A549 (cell line): ENCODE data around the gene TOM1L1. TPM values are rescaled to one million over a fixed set of nuclear protein-coding genes. Genes with fewer than 3 reads are reported as not detected.
A peak's percentile ranks its signal among the peaks of the same experiment; 100 is the strongest.

Experiments used
- ATAC-seq, 2 experiments: fragments of 200-7000 bp in 1 of 2; fragments of >200 bp in 1 of 2; cut with Nextera tagmentation in 1 of 2; cut with Tn5 transposase in 1 of 2; 3 replicates each; pipeline versions ENCODE4 v1.8.0 to v1.9.1; 2018 to 2020; ENCODE audit warnings: mild to moderate bottlenecking in 1 of 2, moderate library complexity in 1 of 2
- CTCF ChIA-PET: fragments of 300-600 bp; sonication (Branson Sonifier 250); formaldehyde crosslinking; extraction: SDS; loops from one replicate; lab custom pipeline; 2021; ENCODE audit warnings: antibody characterized with exemption, inconsistent platforms; lab: Yijun Ruan, JAX
- POLR2A ChIA-PET: fragments of 350-600 bp; formaldehyde crosslinking; extraction: SDS; loops from one replicate; lab custom pipeline; 2021; ENCODE audit warnings: antibody characterized with exemption, inconsistent platforms; lab: Yijun Ruan, JAX
- DNase-seq, 2 experiments: peaks; one replicate each; pipeline versions ENCODE4 v3.0.0 to v3.0.0-alpha.2; 2011 to 2016; ENCODE audit warnings: low read depth in 1 of 2, low spot score in 1 of 2
- FAIRE-seq: peaks from 2 replicates; lab custom pipeline; 2011; peaks lifted over from hg19 to GRCh38; lab: Jason Lieb, UNC
- H3K27ac ChIP-seq, 2 experiments: fragments of >200 bp; sonication (Bioruptor Twin); formaldehyde crosslinking; 3 replicates each; pipeline ENCODE4 v1.5.1; 2016 to 2017
- H3K4me1 ChIP-seq: fragments of >200 bp; sonication (Bioruptor Twin); formaldehyde crosslinking; 3 replicates; pipeline ENCODE4 v1.6.1; 2016
- H3K4me2 ChIP-seq: fragments of >200 bp; sonication (Bioruptor Twin); formaldehyde crosslinking; 3 replicates; pipeline ENCODE4 v1.6.1; 2016
- H3K4me3 ChIP-seq: fragments of >200 bp; sonication (Bioruptor Twin); formaldehyde crosslinking; 3 replicates; pipeline ENCODE4 v1.5.1; 2016
- H3K9me3 ChIP-seq: fragments of >200 bp; sonication (Bioruptor Twin); formaldehyde crosslinking; 3 replicates; pipeline ENCODE4 v1.6.1; 2016
- BHLHE40 ChIP-seq: IDR thresholded peaks from 2 replicates; pipeline ENCODE4 v1.6.1; 2012; ENCODE audit warnings: low read depth, low read length, inconsistent platforms
- CBX2 ChIP-seq: fragments of 200-600 bp; sonication (generic); IDR thresholded peaks from 2 replicates; pipeline ENCODE4 v1.6.1; 2016; ENCODE audit warnings: low read depth, mild to moderate bottlenecking, borderline replicate concordance
- CBX8 ChIP-seq: fragments of 200-600 bp; sonication (generic); IDR thresholded peaks from 2 replicates; pipeline ENCODE4 v1.6.1; 2016
- CEBPB ChIP-seq, 2 experiments: fragments of >200 bp in 1 of 2; sonication (Bioruptor Twin) in 1 of 2; formaldehyde crosslinking in 1 of 2; IDR thresholded peaks; 2 replicates each; pipeline ENCODE4 v1.6.1; 2012 to 2016
- CHD2 ChIP-seq: fragments of 150-350 bp; IDR thresholded peaks from 2 replicates; pipeline ENCODE4 v1.6.1; 2014; ENCODE audit warnings: low read length; ENCODE audit not compliant: partially characterized antibody
- EHMT2 ChIP-seq: fragments of 200-600 bp; sonication (generic); IDR thresholded peaks from 2 replicates; pipeline ENCODE4 v1.6.1; 2016; ENCODE audit warnings: antibody characterized with exemption, low read depth, mild to moderate bottlenecking, moderate library complexity
- EP300 ChIP-seq, 2 experiments: fragments of >200 bp; sonication (Bioruptor Twin); formaldehyde crosslinking; IDR thresholded peaks; 2 replicates in 1 of 2; 3 replicates in 1 of 2; pipeline ENCODE4 v1.6.1; 2016 to 2017
- FOSB ChIP-seq: fragments of 250-450 bp; sonication (Bioruptor Pico); IDR thresholded peaks from 2 replicates; pipeline ENCODE4 v1.5.0; 2020; ENCODE audit warnings: mild to moderate bottlenecking, moderate library complexity
- FOXS1 ChIP-seq: fragments of 250-450 bp; sonication (Bioruptor Pico); IDR thresholded peaks from 2 replicates; pipeline ENCODE4 v1.5.0; 2020; ENCODE audit warnings: mild to moderate bottlenecking, moderate library complexity
- HDAC2 ChIP-seq: fragments of 200-600 bp; sonication (generic); IDR thresholded peaks from 2 replicates; pipeline ENCODE4 v1.6.1; 2016
- HOXA7 ChIP-seq: fragments of 250-450 bp; sonication (Bioruptor Pico); IDR thresholded peaks from 2 replicates; pipeline ENCODE4 v1.5.0; 2020; ENCODE audit warnings: mild to moderate bottlenecking, moderate library complexity
- KDM1A ChIP-seq: fragments of 200-600 bp; sonication (generic); IDR thresholded peaks from 2 replicates; pipeline ENCODE4 v1.6.1; 2016; ENCODE audit warnings: low read depth, mild to moderate bottlenecking
- MAFK ChIP-seq: fragments of 450-650 bp; IDR thresholded peaks from 2 replicates; pipeline ENCODE4 v1.6.1; 2014; ENCODE audit not compliant: partially characterized antibody
- MAZ ChIP-seq: fragments of 150-350 bp; IDR thresholded peaks from 2 replicates; pipeline ENCODE4 v1.6.1; 2014; ENCODE audit warnings: antibody characterized with exemption, low read depth, low read length, borderline replicate concordance
- NR3C1 ChIP-seq: fragments of >200 bp; sonication (Bioruptor Twin); formaldehyde crosslinking; IDR thresholded peaks from 3 replicates; pipeline ENCODE4 v1.6.1; 2017
- PHF8 ChIP-seq: fragments of 200-600 bp; sonication (generic); IDR thresholded peaks from 2 replicates; pipeline ENCODE4 v1.6.1; 2016; ENCODE audit warnings: low read depth, mild to moderate bottlenecking, antibody characterized with exemption, moderate library complexity, borderline replicate concordance
- RAD21 ChIP-seq, 2 experiments: fragments of >200 bp in 1 of 2; sonication (Bioruptor Twin) in 1 of 2; formaldehyde crosslinking in 1 of 2; IDR thresholded peaks in 1 of 2; conservative IDR thresholded peaks in 1 of 2; 2 replicates in 1 of 2; 3 replicates in 1 of 2; pipeline ENCODE4 v1.6.1; 2012 to 2018; ENCODE audit warnings: inconsistent platforms in 1 of 2
- RARB ChIP-seq: fragments of 250-450 bp; sonication (Bioruptor Pico); IDR thresholded peaks from 2 replicates; pipeline ENCODE4 v1.8.0; 2021; ENCODE audit warnings: mild to moderate bottlenecking, moderate library complexity
- RFX5 ChIP-seq: fragments of 450-650 bp; IDR thresholded peaks from 2 replicates; pipeline ENCODE4 v1.7.1; 2014; ENCODE audit warnings: antibody characterized with exemption, mild to moderate bottlenecking, moderate library complexity
- TP53 ChIP-seq: fragments of 250-450 bp; sonication (Bioruptor Pico); IDR thresholded peaks from 2 replicates; pipeline ENCODE4 v1.5.0; 2021; ENCODE audit warnings: mild to moderate bottlenecking, moderate library complexity
- ZC3H11A ChIP-seq: fragments of 450-650 bp; IDR thresholded peaks from 2 replicates; pipeline ENCODE4 v1.6.1; 2014; ENCODE audit warnings: antibody characterized with exemption, mild to moderate bottlenecking
- ZNF302 ChIP-seq: fragments of 250-450 bp; sonication (Bioruptor Pico); IDR thresholded peaks from 2 replicates; pipeline ENCODE4 v1.9.0; 2021; ENCODE audit warnings: inconsistent platforms, mild to moderate bottlenecking, moderate library complexity
- ZSCAN20 ChIP-seq: fragments of 250-450 bp; sonication (Bioruptor Pico); IDR thresholded peaks from 2 replicates; pipeline ENCODE4 v1.8.0; 2022; ENCODE audit warnings: mild to moderate bottlenecking, moderate library complexity
- WGBS: methylation state at CpG from one replicate; pipeline ENCODE4 v1.1.6; 2017; ENCODE audit errors: missing lambda C conversion rate; 5-methylcytosine and 5-hydroxymethylcytosine counted together
- polyA plus RNA-seq, 4 experiments: library from polyadenylated mRNA; depleted of rRNA in 3 of 4; stranded (reverse); fragments of >200 nt; fragmentation: RNase III in 1 of 4; extraction: RNeasy Plus Mini Kit Qiagen cat#74134 plus additional on column Dnase treatment in 1 of 4; gene quantifications; 2 replicates in 3 of 4; 3 replicates in 1 of 4; pipeline ENCODE4 v1.2.3, GENCODE V29; 2011 to 2017
- TF ChIP-seq, protein P1 (sequence below): fragments of 450-650 bp; IDR thresholded peaks from 2 replicates; pipeline ENCODE4 v1.6.1; 2014; ENCODE audit warnings: antibody characterized with exemption
- TF ChIP-seq, protein P2 (sequence below): fragments of 150-350 bp; IDR thresholded peaks from 2 replicates; pipeline ENCODE4 v1.6.1; 2014; ENCODE audit warnings: low read depth, mild to moderate bottlenecking, low read length
- TF ChIP-seq, protein P3 (sequence below): fragments of 250-450 bp; sonication (Bioruptor Pico); IDR thresholded peaks from 2 replicates; pipeline ENCODE4 v1.5.0; 2021; ENCODE audit warnings: mild to moderate bottlenecking, moderate library complexity, borderline replicate concordance
- TF ChIP-seq, protein P4 (sequence below): IDR thresholded peaks from 2 replicates; pipeline ENCODE4 v1.6.1; 2012; ENCODE audit warnings: low read depth, borderline replicate concordance

The TOM1L1 gene
- polyA plus RNA-seq, 2 of the 4 experiments (the other 2 are of a cell fraction): 53.4 to 117 TPM

DNA sequence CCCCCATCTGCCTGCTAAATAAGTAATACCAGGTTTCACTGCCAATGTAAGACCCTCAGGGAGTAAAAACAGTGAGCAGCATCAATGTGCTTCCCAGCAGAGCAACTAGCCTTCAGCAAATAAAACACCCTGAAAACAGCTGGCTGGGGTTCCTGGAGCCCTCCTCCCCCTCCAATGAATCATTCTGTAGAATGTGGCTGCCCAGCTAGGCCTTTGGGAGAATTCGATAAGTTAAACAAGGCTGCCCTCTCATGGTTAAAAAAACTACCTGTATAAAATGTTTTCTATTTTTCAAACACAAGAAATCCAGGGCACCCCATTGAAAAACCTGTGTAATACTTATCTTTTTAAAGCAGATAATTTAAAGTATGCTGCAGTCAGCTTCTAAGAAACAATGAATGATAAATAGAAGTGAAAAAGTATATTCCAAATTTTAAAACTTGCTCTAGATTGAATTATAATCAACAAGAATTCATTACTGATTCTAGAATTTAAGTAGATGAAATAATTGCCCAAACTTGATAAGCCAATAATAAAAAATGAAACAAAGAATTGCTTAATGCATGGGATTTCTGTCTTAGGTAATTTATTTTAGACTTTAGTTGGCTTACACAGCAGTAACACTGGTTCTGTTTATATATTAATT is 9.4 kb upstream of the TOM1L1 start (continued):
- TF ChIP-seq, protein P1, sequence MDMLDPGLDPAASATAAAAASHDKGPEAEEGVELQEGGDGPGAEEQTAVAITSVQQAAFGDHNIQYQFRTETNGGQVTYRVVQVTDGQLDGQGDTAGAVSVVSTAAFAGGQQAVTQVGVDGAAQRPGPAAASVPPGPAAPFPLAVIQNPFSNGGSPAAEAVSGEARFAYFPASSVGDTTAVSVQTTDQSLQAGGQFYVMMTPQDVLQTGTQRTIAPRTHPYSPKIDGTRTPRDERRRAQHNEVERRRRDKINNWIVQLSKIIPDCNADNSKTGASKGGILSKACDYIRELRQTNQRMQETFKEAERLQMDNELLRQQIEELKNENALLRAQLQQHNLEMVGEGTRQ: no peak
- TF ChIP-seq MAFK (no peak), RAD21 (conservative IDR thresholded peaks at IDR 0.05 in 1 of 2, IDR thresholded peaks at IDR 0.05 in 1 of 2) (peak; percentile 87 to 95)
- TF ChIP-seq, protein P2, sequence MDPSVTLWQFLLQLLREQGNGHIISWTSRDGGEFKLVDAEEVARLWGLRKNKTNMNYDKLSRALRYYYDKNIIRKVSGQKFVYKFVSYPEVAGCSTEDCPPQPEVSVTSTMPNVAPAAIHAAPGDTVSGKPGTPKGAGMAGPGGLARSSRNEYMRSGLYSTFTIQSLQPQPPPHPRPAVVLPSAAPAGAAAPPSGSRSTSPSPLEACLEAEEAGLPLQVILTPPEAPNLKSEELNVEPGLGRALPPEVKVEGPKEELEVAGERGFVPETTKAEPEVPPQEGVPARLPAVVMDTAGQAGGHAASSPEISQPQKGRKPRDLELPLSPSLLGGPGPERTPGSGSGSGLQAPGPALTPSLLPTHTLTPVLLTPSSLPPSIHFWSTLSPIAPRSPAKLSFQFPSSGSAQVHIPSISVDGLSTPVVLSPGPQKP: no peak
- TF ChIP-seq, protein P3, sequence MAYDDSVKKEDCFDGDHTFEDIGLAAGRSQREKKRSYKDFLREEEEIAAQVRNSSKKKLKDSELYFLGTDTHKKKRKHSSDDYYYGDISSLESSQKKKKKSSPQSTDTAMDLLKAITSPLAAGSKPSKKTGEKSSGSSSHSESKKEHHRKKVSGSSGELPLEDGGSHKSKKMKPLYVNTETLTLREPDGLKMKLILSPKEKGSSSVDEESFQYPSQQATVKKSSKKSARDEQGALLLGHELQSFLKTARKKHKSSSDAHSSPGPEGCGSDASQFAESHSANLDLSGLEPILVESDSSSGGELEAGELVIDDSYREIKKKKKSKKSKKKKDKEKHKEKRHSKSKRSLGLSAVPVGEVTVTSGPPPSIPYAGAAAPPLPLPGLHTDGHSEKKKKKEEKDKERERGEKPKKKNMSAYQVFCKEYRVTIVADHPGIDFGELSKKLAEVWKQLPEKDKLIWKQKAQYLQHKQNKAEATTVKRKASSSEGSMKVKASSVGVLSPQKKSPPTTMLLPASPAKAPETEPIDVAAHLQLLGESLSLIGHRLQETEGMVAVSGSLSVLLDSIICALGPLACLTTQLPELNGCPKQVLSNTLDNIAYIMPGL (CRISPR knock-in tag): no peak

DNA sequence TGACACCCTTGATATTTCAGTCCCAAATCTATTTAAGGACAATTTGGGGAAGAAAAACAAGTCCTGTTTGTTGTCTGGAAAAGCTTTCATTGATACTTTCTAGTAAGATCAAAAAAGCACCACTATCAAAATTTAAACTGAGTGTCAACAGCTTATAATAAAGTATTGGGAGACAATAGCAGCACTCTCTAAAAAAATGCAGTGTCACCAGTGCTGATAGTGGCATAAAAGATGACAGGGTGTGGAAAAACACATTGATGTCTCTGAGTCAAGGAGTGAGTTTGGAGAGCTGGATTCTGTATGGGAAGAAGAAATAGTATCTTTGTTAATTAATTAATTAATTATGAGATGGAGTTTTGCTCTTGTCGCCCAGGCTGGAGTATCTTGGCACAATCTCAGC is 8.3 kb upstream of the TOM1L1 start:
- TF ChIP-seq CBX8: no peak
- TF ChIP-seq FOXS1 (CRISPR knock-in tag): no peak
- TF ChIP-seq BHLHE40: no peak
- TF ChIP-seq FOSB (CRISPR knock-in tag): no peak
- TF ChIP-seq, protein P4, sequence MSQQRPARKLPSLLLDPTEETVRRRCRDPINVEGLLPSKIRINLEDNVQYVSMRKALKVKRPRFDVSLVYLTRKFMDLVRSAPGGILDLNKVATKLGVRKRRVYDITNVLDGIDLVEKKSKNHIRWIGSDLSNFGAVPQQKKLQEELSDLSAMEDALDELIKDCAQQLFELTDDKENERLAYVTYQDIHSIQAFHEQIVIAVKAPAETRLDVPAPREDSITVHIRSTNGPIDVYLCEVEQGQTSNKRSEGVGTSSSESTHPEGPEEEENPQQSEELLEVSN: no peak
- no peak for TF ChIP-seq CBX2
- TF ChIP-seq PHF8: no peak
- TF ChIP-seq EP300 (IDR thresholded peaks at IDR 0.05): no peak
- TF ChIP-seq TP53: no peak
- TF ChIP-seq ZSCAN20: no peak
- Histone ChIP-seq H3K27ac (no peak overlapping the region), H3K4me2 (no peak overlapping the region), H3K4me1 (peaks cover 3% of the 10 kb centered on the region; the same call in 1 of the 3 replicates), H3K4me3 (no peak overlapping the region), H3K9me3 (no peaks in the 10 kb centered on the region)
- 65% methylated on average over 1 of the region's 1 CpG for WGBS
- POLR2A ChIA-PET: no interaction called here
- no peak for FAIRE-seq
- ATAC-seq: no peak
- DNase-seq: no peak
- CTCF ChIA-PET: interaction anchor here (1.6 to 2.2 kb wide), 2 partner anchors 12 to 14 kb away, joined by 3 to 11 read pairs; no protein-coding TSS in a partner anchor

DNA sequence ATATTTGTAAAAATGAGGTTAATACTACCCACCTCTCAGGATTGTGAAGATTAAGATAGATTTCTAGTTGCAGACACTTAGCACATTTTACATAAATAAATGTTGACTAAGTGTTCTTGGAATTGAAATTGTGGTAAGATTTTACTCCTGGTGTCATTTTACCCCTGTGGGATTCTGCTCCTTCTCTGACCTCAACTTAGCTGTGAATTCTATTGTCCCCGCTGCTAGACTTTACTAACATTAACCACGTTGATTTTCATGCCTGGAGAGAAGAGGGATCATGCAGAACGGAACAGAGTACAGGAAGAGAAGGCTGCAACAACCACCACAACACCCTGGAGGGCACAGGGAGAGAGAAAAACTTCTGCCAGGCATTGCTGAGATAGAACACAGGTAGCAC is 2.1 kb upstream of the TOM1L1 start:
- Histone ChIP-seq H3K4me1 (peaks cover 4% of the 10 kb centered on the region; the same call in 2 of the 3 replicates), H3K9me3 (no peaks in the 10 kb centered on the region), H3K27ac (no peak overlapping the region), H3K4me2 (no peak overlapping the region), H3K4me3 (no peak overlapping the region)
- ChIA-PET POLR2A (no interaction called here), CTCF (interaction anchor here (0.6 to 2.1 kb wide), 2 partner anchors 8 to 1153 kb away, joined by 3 to 10 read pairs; no protein-coding TSS in a partner anchor)
- WGBS: 53% methylated on average over 3 of the region's 3 CpGs
- TF ChIP-seq ZC3H11A: no peak
- no peak for TF ChIP-seq CHD2
- no peak for TF ChIP-seq CBX8
- TF ChIP-seq NR3C1: no peak
- no peak for TF ChIP-seq ZSCAN20
- no peak for TF ChIP-seq KDM1A
- TF ChIP-seq PHF8: no peak
- no peak for TF ChIP-seq ZNF302 (CRISPR knock-in tag)
- TF ChIP-seq TP53: no peak
- TF ChIP-seq CBX2: no peak
- no peak for TF ChIP-seq MAZ
- TF ChIP-seq HDAC2: no peak
- no peak for TF ChIP-seq CEBPB (IDR thresholded peaks at IDR 0.05)
- TF ChIP-seq HOXA7 (CRISPR knock-in tag): no peak
- TF ChIP-seq RARB: no peak
- no peak for TF ChIP-seq RFX5
- no peak for TF ChIP-seq MAFK
- TF ChIP-seq EHMT2: no peak
- DNase-seq: no peak
- no peak for FAIRE-seq
- no peak for ATAC-seq
